ENCODE results near the gene BATF2.

Gene BATF2

GRCh38 chr11:64960719-64961118 lies 36.1 kb downstream of the BATF2 start:
- Mint-ChIP-seq H3K27ac (no peak overlapping the region), H3K9me3 (no peaks in the 10 kb centered on the region), H3K27me3 (ENCODE audit: low read depth, poor library complexity) (peaks cover 16% of the 10 kb centered on the region), H3K4me3 (no peak overlapping the region), H3K36me3 (ENCODE audit: low read depth) (no peaks in the 10 kb centered on the region), H3K4me1 (peaks cover 9% of the 10 kb centered on the region)
- DNase-seq = no peak
- no peak for TF ChIP-seq CTCF (IDR thresholded peaks at IDR 0.05)

- no peak for DNase-seq
- H3K9me3 Mint-ChIP-seq = no peaks in the 10 kb centered on the region
- peaks cover 25% of the 10 kb centered on the region for H3K27me3 Mint-ChIP-seq (ENCODE audit: low read depth, poor library complexity)
- no peaks in the 10 kb centered on the region for H3K4me1 Mint-ChIP-seq
- H3K36me3 Mint-ChIP-seq (ENCODE audit: low read depth) = no peaks in the 10 kb centered on the region
- H3K27ac Mint-ChIP-seq = no peak overlapping the region
- no peak overlapping the region for H3K4me3 Mint-ChIP-seq
- TF ChIP-seq CTCF (IDR thresholded peaks at IDR 0.05) = no peak
Measured at GRCh38 chr11:64959498-64959897, 37.3 kb downstream of the BATF2 start.

DNA sequence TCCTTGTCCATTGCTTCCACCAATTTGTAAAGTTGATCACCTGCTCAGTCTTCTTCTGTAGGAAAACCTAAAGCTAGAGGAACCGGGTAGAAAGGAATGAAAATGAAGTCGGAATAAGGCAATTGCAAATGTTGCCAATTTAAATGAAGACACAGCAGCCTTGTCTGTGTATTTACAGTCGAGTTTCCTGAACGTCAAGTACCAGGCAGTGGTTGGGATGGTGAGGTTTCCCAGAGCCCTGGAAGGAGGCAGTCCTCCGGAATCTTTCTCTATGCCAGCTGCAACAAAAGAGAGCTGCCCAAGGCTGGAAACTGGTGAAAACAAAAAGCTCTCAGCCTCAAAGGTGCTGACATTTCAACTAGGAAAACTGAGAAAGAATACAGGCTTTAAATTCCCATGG lies 42.6 kb downstream of the BATF2 start:
- Mint-ChIP-seq H3K4me1 (no peaks in the 10 kb centered on the region), H3K36me3 (ENCODE audit: low read depth) (no peaks in the 10 kb centered on the region), H3K27me3 (ENCODE audit: low read depth, poor library complexity) (peaks cover 40% of the 10 kb centered on the region), H3K9me3 (no peaks in the 10 kb centered on the region), H3K27ac (no peak overlapping the region), H3K4me3 (no peak overlapping the region)
- no peak for TF ChIP-seq CTCF (IDR thresholded peaks at IDR 0.05)
- no peak for DNase-seq

DNA sequence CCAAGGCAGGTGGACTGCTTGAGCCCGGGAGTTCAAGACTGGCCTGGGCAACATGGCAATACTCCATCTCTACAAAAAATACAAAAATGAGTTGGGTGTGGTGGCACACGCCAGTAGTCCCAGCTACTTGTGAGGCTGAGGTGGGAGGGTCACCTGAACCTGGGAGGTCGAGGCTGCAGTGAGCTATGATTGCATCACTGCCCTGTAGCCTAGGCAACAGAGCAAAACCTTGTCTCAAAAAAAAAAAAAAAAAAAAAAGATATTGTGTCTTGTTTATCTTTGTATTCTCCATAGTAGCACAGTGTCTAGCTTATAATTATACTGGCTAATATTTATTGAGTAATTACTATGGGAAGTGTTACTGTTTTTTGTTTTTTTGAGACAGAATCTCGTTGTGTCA lies 45.2 kb downstream of the BATF2 start:
- no peak overlapping the region for H3K27ac Mint-ChIP-seq
- H3K27me3 Mint-ChIP-seq (ENCODE audit: low read depth, poor library complexity) = peaks cover 35% of the 10 kb centered on the region
- TF ChIP-seq CTCF (IDR thresholded peaks at IDR 0.05) = no peak
- no peak for DNase-seq
- no peaks in the 10 kb centered on the region for H3K9me3 Mint-ChIP-seq
- no peaks in the 10 kb centered on the region for H3K4me1 Mint-ChIP-seq
- H3K4me3 Mint-ChIP-seq = no peak overlapping the region
- H3K36me3 Mint-ChIP-seq (ENCODE audit: low read depth) = no peaks in the 10 kb centered on the region

GRCh38 chr11:64947208-64947814 lies 49.5 kb downstream of the BATF2 start:
- Mint-ChIP-seq H3K9me3 (no peaks in the 10 kb centered on the region), H3K4me1 (no peaks in the 10 kb centered on the region), H3K27me3 (ENCODE audit: low read depth, poor library complexity) (peaks cover 28% of the 10 kb centered on the region), H3K27ac (no peak overlapping the region), H3K4me3 (no peak overlapping the region), H3K36me3 (ENCODE audit: low read depth) (no peaks in the 10 kb centered on the region)
- TF ChIP-seq CTCF (IDR thresholded peaks at IDR 0.05) = no peak
- no peak for DNase-seq

All from nephron progenitor cell (in vitro differentiated cells).